Endodermal cell (in vitro differentiated cells): ENCODE measurements around the gene BCL2. TPM values are rescaled to one million over a fixed set of nuclear protein-coding genes. Genes with fewer than 3 reads are reported as not detected.

Experiments
- DNase-seq: peaks from one replicate; pipeline ENCODE4 v3.0.0-alpha.2; 2017
- H3K27ac ChIP-seq: 2 replicates; pipeline ENCODE4 v1.5.1; 2013; ENCODE audit warnings: mild to moderate bottlenecking, low read depth, low read length, moderate library complexity
- H3K27me3 ChIP-seq: 2 replicates; pipeline ENCODE4 v1.6.1; 2013; ENCODE audit warnings: mild to moderate bottlenecking, low read length, moderate library complexity; ENCODE audit not compliant: insufficient read depth, control insufficient read depth, poor library complexity, severe bottlenecking
- H3K36me3 ChIP-seq: 2 replicates; pipeline ENCODE4 v1.7.0; 2013; ENCODE audit warnings: mild to moderate bottlenecking, low read length, moderate library complexity; ENCODE audit not compliant: control insufficient read depth, insufficient read depth
- H3K4me1 ChIP-seq: one replicate; pipeline ENCODE4 v1.7.0; 2013; ENCODE audit warnings: low read length; ENCODE audit not compliant: control insufficient read depth, insufficient read depth
- H3K4me3 ChIP-seq: 2 replicates; pipeline ENCODE4 v1.5.1; 2013; ENCODE audit warnings: mild to moderate bottlenecking, low read length, moderate library complexity
- H3K9ac ChIP-seq: 2 replicates; pipeline ENCODE4 v1.6.1; 2013; ENCODE audit warnings: mild to moderate bottlenecking, low read length, moderate library complexity; ENCODE audit not compliant: poor library complexity, severe bottlenecking; ENCODE audit errors: extremely low read depth
- H3K9me3 ChIP-seq: 2 replicates; pipeline ENCODE4 v1.6.1; 2013; ENCODE audit warnings: mild to moderate bottlenecking, low read length, moderate library complexity; ENCODE audit not compliant: control insufficient read depth
- H3K27ac Mint-ChIP-seq: 2 replicates; pipeline ENCODE4 v1.8.0; 2020; ENCODE audit warnings: mixed read lengths
- H3K27me3 Mint-ChIP-seq: 2 replicates; pipeline ENCODE4 v1.8.0; 2021; ENCODE audit warnings: mild to moderate bottlenecking, mixed read lengths; ENCODE audit not compliant: insufficient read depth
- H3K36me3 Mint-ChIP-seq: 2 replicates; pipeline ENCODE4 v1.8.0; 2020; ENCODE audit warnings: low read depth, mixed read lengths
- H3K4me1 Mint-ChIP-seq: 2 replicates; pipeline ENCODE4 v1.8.0; 2020; ENCODE audit warnings: mixed read lengths
- H3K4me3 Mint-ChIP-seq: 2 replicates; pipeline ENCODE4 v1.8.0; 2020; ENCODE audit warnings: mild to moderate bottlenecking, moderate library complexity, mixed read lengths
- H3K9me3 Mint-ChIP-seq: 2 replicates; pipeline ENCODE4 v1.8.0; 2020; ENCODE audit warnings: mild to moderate bottlenecking, mixed read lengths
- WGBS, 2 experiments: methylation state at CpG; one replicate each; pipeline versions ENCODE4 v1.1.5 to v1.1.7; 2013; ENCODE audit warnings: missing lambda C conversion rate in 2 of 2, mixed read lengths in 1 of 2; ENCODE audit not compliant: insufficient coverage in 1 of 2, insufficient read length in 1 of 2; 5-methylcytosine and 5-hydroxymethylcytosine counted together
- total RNA-seq, 2 donors: library from RNA; stranded (reverse); fragmentation: NEBNext Ultra II Directional in 1 of 2; extraction: Animal tissue kit (Norgen Biotek cat#: 25700) in 1 of 2; gene quantifications; 2 replicates in 1 of 2; 3 replicates in 1 of 2; pipeline ENCODE4 v1.2.1, GENCODE V29; 2021
- TF ChIP-seq, protein P1 (sequence below): fragments of 200-600 bp; sonication (generic); conservative IDR thresholded peaks from 2 replicates; pipeline ENCODE4 v1.5.0; 2021; ENCODE audit warnings: antibody characterized with exemption, mild to moderate bottlenecking

BCL2 gene
- total RNA-seq, 2 donors from 2014 or later = 1.4 to 2.3 TPM

DNA sequence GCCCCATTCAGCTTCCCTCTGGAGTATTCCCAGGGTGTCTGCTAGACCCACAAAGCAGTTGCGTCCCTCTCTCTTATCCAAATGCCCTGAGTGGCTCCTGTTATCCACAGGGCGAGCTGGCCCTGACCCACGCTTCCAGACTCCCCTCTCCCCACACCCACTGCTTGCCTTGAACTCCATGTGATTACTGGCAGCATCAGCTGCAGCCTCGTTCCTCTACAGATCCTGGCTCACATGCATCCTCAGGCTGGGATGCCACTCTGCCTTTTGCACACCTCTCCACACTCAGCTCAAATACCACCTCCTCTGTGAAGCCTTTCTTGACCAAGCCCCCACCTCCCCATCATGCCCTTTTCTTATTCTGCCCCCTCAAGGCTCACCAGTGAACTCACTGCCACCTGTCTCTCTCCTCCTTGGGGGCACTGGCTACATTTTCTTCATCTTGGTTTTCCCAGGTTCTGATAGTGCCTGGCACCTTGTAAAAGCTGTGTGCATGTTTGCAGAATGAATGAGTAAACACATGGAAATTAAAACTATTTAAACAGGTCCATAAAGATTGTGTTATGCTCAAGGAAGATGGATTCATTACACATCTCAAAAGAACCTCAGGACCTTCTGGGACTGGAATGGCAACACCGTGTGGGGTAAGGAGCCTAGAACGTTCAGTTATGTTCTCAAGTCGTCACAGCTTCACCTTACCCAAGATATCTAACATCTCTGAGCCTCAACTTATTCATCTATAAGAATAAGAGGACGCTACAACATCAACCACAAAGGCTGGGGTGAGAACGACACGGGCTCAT, 165.0 kb downstream of the BCL2 start:
- TF ChIP-seq, protein P1, sequence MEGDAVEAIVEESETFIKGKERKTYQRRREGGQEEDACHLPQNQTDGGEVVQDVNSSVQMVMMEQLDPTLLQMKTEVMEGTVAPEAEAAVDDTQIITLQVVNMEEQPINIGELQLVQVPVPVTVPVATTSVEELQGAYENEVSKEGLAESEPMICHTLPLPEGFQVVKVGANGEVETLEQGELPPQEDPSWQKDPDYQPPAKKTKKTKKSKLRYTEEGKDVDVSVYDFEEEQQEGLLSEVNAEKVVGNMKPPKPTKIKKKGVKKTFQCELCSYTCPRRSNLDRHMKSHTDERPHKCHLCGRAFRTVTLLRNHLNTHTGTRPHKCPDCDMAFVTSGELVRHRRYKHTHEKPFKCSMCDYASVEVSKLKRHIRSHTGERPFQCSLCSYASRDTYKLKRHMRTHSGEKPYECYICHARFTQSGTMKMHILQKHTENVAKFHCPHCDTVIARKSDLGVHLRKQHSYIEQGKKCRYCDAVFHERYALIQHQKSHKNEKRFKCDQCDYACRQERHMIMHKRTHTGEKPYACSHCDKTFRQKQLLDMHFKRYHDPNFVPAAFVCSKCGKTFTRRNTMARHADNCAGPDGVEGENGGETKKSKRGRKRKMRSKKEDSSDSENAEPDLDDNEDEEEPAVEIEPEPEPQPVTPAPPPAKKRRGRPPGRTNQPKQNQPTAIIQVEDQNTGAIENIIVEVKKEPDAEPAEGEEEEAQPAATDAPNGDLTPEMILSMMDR = no peak
- Histone ChIP-seq H3K9ac (no peak overlapping the region), H3K4me3 (no peak overlapping the region), H3K27me3 (peaks cover 5% of the 10 kb centered on the region), H3K36me3 (no peaks in the 10 kb centered on the region), H3K4me1 (no peaks in the 10 kb centered on the region), H3K27ac (no peak overlapping the region), H3K9me3 (no peaks in the 10 kb centered on the region)
- no peaks in the 10 kb centered on the region for H3K9me3 Mint-ChIP-seq
- H3K4me3 Mint-ChIP-seq = no peak overlapping the region
- no peaks in the 10 kb centered on the region for H3K36me3 Mint-ChIP-seq
- H3K4me1 Mint-ChIP-seq = peaks cover 10% of the 10 kb centered on the region
- WGBS, 2 experiments = 91 to 93% methylated on average over 8 to 10 of the region's 10 CpGs
- peaks cover 18% of the 10 kb centered on the region for H3K27me3 Mint-ChIP-seq
- H3K27ac Mint-ChIP-seq = no peak overlapping the region
- no peak for DNase-seq

DNA sequence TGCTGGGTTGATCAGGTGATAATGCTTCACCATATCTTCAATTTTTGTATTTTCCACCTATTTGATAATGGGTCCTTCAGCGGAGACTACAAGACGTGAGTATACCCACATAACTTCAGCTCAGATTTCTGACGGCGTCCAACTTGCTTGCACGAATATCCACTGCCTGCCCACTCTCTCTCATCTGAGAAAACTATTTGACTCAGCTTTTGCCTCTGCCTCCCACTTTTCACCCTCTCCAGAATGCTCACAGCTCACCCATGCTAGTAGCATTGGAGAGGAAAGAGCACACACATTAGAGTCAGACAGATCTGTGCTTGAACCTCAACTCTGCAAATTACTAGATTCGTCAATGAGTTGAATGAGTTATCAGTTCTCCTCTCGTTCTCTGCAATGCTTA, 166.8 kb downstream of the BCL2 start:
- WGBS, 2 experiments = 89 to 98% methylated on average over 7 of the region's 7 CpGs
- Histone ChIP-seq H3K4me3 (no peak overlapping the region), H3K27ac (no peak overlapping the region), H3K36me3 (no peaks in the 10 kb centered on the region), H3K9ac (no peak overlapping the region), H3K4me1 (no peaks in the 10 kb centered on the region), H3K9me3 (no peaks in the 10 kb centered on the region), H3K27me3 (peaks cover 5% of the 10 kb centered on the region)
- no peak overlapping the region for H3K4me3 Mint-ChIP-seq
- H3K9me3 Mint-ChIP-seq = no peaks in the 10 kb centered on the region
- no peak overlapping the region for H3K27ac Mint-ChIP-seq
- no peaks in the 10 kb centered on the region for H3K36me3 Mint-ChIP-seq
- peaks cover 10% of the 10 kb centered on the region for H3K4me1 Mint-ChIP-seq
- DNase-seq = no peak
- TF ChIP-seq, protein P1 = no peak
- peaks cover 18% of the 10 kb centered on the region for H3K27me3 Mint-ChIP-seq

DNA sequence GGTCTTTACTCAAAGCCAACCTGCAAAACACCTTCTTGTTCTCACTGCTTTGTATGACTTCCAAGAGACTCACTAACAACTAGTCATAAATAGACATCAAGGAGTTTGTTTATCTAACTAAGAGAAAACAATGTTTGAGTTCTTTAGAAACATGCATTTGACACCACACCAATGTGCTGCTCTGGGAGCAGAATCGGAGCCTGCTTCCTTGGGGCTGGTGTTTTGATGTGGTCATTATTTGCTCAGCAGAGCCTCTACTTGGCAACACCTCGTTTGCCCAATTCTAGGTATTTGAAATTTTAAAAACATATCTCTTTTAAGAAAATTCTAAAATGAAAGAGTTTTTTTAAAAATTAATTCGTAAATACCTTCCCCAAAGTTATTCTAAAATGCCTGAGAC, 167.5 kb downstream of the BCL2 start:
- Mint-ChIP-seq H3K4me3 (no peak overlapping the region), H3K9me3 (no peaks in the 10 kb centered on the region), H3K36me3 (no peaks in the 10 kb centered on the region), H3K27me3 (peaks cover 15% of the 10 kb centered on the region), H3K27ac (no peak overlapping the region), H3K4me1 (peaks cover 10% of the 10 kb centered on the region)
- DNase-seq = no peak
- WGBS, 2 experiments = 84% methylated on average over 3 of the region's 3 CpGs; no CpG with 5 or more reads in 1 of the 2 experiments
- H3K27me3 ChIP-seq = peaks cover 5% of the 10 kb centered on the region
- TF ChIP-seq, protein P1 = no peak
- no peaks in the 10 kb centered on the region for H3K4me1 ChIP-seq
- no peaks in the 10 kb centered on the region for H3K9me3 ChIP-seq
- no peak overlapping the region for H3K27ac ChIP-seq
- no peak overlapping the region for H3K9ac ChIP-seq
- no peaks in the 10 kb centered on the region for H3K36me3 ChIP-seq
- H3K4me3 ChIP-seq = no peak overlapping the region
